IMR-90 (cell line): ENCODE data around the gene PLXND1. TPM values are rescaled to one million over a fixed set of nuclear protein-coding genes. Genes with fewer than 3 reads are reported as not detected.

Experiments
- ATAC-seq: fragments of 200-7000 bp; cut with Tn5 transposase; 2 replicates; pipeline ENCODE4 v1.9.1; 2020; ENCODE audit warnings: low read depth, mild to moderate bottlenecking, moderate library complexity
- BruUV-seq: library from RNA; stranded (reverse); fragments of 400-500 nt; replicated peaks from 2 replicates; lab custom pipeline; 2021; lab: Mats Ljungman, UMichigan
- CTCF ChIA-PET: fragments of 300-600 bp; formaldehyde crosslinking; extraction: SDS; loops from one replicate; lab custom pipeline; 2021; ENCODE audit warnings: antibody characterized with exemption; lab: Yijun Ruan, JAX
- POLR2A ChIA-PET: fragments of 300-600 bp; sonication (Branson Sonifier 250); formaldehyde crosslinking; loops from one replicate; lab custom pipeline; 2022; ENCODE audit warnings: antibody characterized with exemption; ENCODE audit not compliant: unreplicated experiment; lab: Charles Lee
- DNase-seq: peaks from one replicate; pipeline ENCODE4 v3.0.0; 2013
- H2AFZ ChIP-seq: replicated peaks from 2 replicates; pipeline ENCODE3; 2013; ENCODE audit warnings: low read length, mild to moderate bottlenecking; ENCODE audit not compliant: poor library complexity
- H2AK5ac ChIP-seq: 2 replicates; pipeline ENCODE4 v1.6.1; 2013; ENCODE audit warnings: low read depth, low read length, inconsistent platforms
- H2AK9ac ChIP-seq: replicated peaks from 2 replicates; pipeline ENCODE3; 2013; ENCODE audit warnings: mild to moderate bottlenecking, low read depth, low read length, moderate library complexity; ENCODE audit not compliant: poor library complexity
- H2BK120ac ChIP-seq: 2 replicates; pipeline ENCODE4 v1.6.1; 2013; ENCODE audit warnings: low read depth, low read length, inconsistent platforms
- H2BK15ac ChIP-seq: 3 replicates; pipeline ENCODE4 v1.6.1; 2013; ENCODE audit warnings: low read depth, low read length, inconsistent platforms
- H2BK20ac ChIP-seq: 2 replicates; pipeline ENCODE4 v1.6.1; 2013; ENCODE audit warnings: low read depth, mild to moderate bottlenecking, inconsistent platforms, low read length, moderate library complexity
- H2BK5ac ChIP-seq: 2 replicates; pipeline ENCODE4 v1.6.1; 2013; ENCODE audit warnings: mild to moderate bottlenecking, low read depth, low read length, inconsistent platforms; ENCODE audit not compliant: poor library complexity, severe bottlenecking
- H3K14ac ChIP-seq: replicated peaks from 2 replicates; pipeline ENCODE4 v1.6.1; 2013; ENCODE audit warnings: low read depth, low read length, inconsistent platforms
- H3K18ac ChIP-seq: 2 replicates; pipeline ENCODE4 v1.6.1; 2013; ENCODE audit warnings: low read depth, low read length, control low read depth
- H3K23ac ChIP-seq: 2 replicates; pipeline ENCODE4 v1.6.1; 2013; ENCODE audit warnings: low read depth, low read length, inconsistent platforms
- H3K27ac ChIP-seq: 2 replicates; pipeline ENCODE4 v1.5.1; 2013; ENCODE audit warnings: mild to moderate bottlenecking, control low read depth, low read length; ENCODE audit not compliant: insufficient read depth
- H3K27me3 ChIP-seq: 2 replicates; pipeline ENCODE4 v1.6.1; 2013; ENCODE audit warnings: low read length; ENCODE audit not compliant: control insufficient read depth, insufficient read depth
- H3K36me3 ChIP-seq: 2 replicates; pipeline ENCODE4 v1.6.1; 2013; ENCODE audit warnings: low read length, mixed read lengths; ENCODE audit not compliant: control insufficient read depth, insufficient read depth
- H3K4ac ChIP-seq: 2 replicates; pipeline ENCODE4 v1.6.1; 2013; ENCODE audit warnings: low read depth, low read length, inconsistent platforms
- H3K4me1 ChIP-seq: 2 replicates; pipeline ENCODE4 v1.6.1; 2013; ENCODE audit warnings: low read length, mixed read lengths; ENCODE audit not compliant: control insufficient read depth, insufficient read depth
- H3K4me2 ChIP-seq: 2 replicates; pipeline ENCODE4 v1.6.1; 2013; ENCODE audit warnings: low read depth, mild to moderate bottlenecking, control low read depth, low read length, moderate library complexity
- H3K4me3 ChIP-seq: 2 replicates; pipeline ENCODE4 v1.5.1; 2013; ENCODE audit warnings: low read depth, mild to moderate bottlenecking, control low read depth, low read length, moderate library complexity; ENCODE audit not compliant: insufficient read depth
- H3K56ac ChIP-seq: 2 replicates; pipeline ENCODE4 v1.6.1; 2013; ENCODE audit warnings: low read length, inconsistent platforms; ENCODE audit not compliant: insufficient read depth; ENCODE audit errors: extremely low read depth
- H3K79me1 ChIP-seq, 2 experiments: 2 replicates each; pipeline ENCODE4 v1.6.1; 2013; ENCODE audit warnings: low read length in 2 of 2, inconsistent platforms in 1 of 2, low read depth in 1 of 2
- H3K9ac ChIP-seq: 2 replicates; pipeline ENCODE4 v1.6.1; 2013; ENCODE audit warnings: low read depth, low read length, control low read depth
- H3K9me1 ChIP-seq: 2 replicates; pipeline ENCODE4 v1.6.1; 2013; ENCODE audit warnings: low read length, inconsistent platforms; ENCODE audit not compliant: insufficient read depth
- H3K9me3 ChIP-seq: 2 replicates; pipeline ENCODE4 v1.6.1; 2013; ENCODE audit warnings: low read length; ENCODE audit not compliant: control insufficient read depth, insufficient read depth
- H4K20me1 ChIP-seq: 2 replicates; pipeline ENCODE4 v1.6.1; 2013; ENCODE audit warnings: low read length, inconsistent platforms; ENCODE audit not compliant: insufficient read depth
- H4K5ac ChIP-seq: 2 replicates; pipeline ENCODE4 v1.6.1; 2013; ENCODE audit warnings: mild to moderate bottlenecking, low read depth, low read length, control low read depth
- H4K8ac ChIP-seq, 2 experiments: 2 replicates each; pipeline ENCODE4 v1.6.1; 2013; ENCODE audit warnings: low read depth in 2 of 2, low read length in 2 of 2, control low read depth in 1 of 2, inconsistent platforms in 1 of 2
- H4K91ac ChIP-seq: 2 replicates; pipeline ENCODE4 v1.6.1; 2013; ENCODE audit warnings: low read depth, low read length, inconsistent platforms; ENCODE audit not compliant: insufficient read depth
- SMC3 ChIP-seq: fragments of 150-350 bp; IDR thresholded peaks from 2 replicates; pipeline ENCODE4 v1.6.1; 2016; ENCODE audit warnings: low read depth, mild to moderate bottlenecking, antibody characterized with exemption, low read length, moderate library complexity
- WGBS, 2 experiments: methylation state at CpG; one replicate each; pipeline versions ENCODE4 v1.1.5 to v1.1.7; 2013; ENCODE audit warnings: missing lambda C conversion rate in 2 of 2; ENCODE audit not compliant: insufficient read length in 1 of 2; ENCODE audit errors: extremely low coverage in 2 of 2; 5-methylcytosine and 5-hydroxymethylcytosine counted together
- dilution Hi-C: fragments of 300-500 bp; cut with HindIII; formaldehyde crosslinking; loops from one replicate; pipeline ENCODE4 v1.14.3; 2018; ENCODE audit warnings: low sequenced_read_pairs; ENCODE audit not compliant: unreplicated experiment
- in situ Hi-C: fragments of 300-500 bp; cut with MboI; formaldehyde crosslinking; loops from 3 replicates; pipeline ENCODE4 v1.14.3; 2019; ENCODE audit warnings: low sequenced_read_pairs, inconsistent platforms, mixed read lengths
- intact Hi-C: fragments of 100-400 bp; cut with micrococcal nuclease; formaldehyde crosslinking; loops from 2 replicates; pipeline ENCODE4 v1.10.0; 2022
- polyA plus RNA-seq, 3 experiments: library from polyadenylated mRNA; depleted of rRNA; stranded (reverse); fragments of >200 nt; gene quantifications; 2 replicates each; pipeline ENCODE4 v1.2.3, GENCODE V29; 2012; ENCODE audit warnings: low replicate concordance in 1 of 3
- total RNA-seq: library from RNA; depleted of rRNA; stranded (reverse); fragments of >200 nt; gene quantifications from 2 replicates; pipeline ENCODE4 v1.2.3, GENCODE V29; 2012
- TF ChIP-seq, protein P1 (sequence below): fragments of 150-350 bp; IDR thresholded peaks from 2 replicates; pipeline ENCODE4 v1.6.1; 2016; ENCODE audit warnings: low read depth, mild to moderate bottlenecking, low read length, moderate library complexity, borderline replicate concordance

PLXND1 gene
- total and polyA plus RNA-seq, 2 of the 4 experiments (the other 2 are of a cell fraction): 19.2 to 67.1 TPM

DNA sequence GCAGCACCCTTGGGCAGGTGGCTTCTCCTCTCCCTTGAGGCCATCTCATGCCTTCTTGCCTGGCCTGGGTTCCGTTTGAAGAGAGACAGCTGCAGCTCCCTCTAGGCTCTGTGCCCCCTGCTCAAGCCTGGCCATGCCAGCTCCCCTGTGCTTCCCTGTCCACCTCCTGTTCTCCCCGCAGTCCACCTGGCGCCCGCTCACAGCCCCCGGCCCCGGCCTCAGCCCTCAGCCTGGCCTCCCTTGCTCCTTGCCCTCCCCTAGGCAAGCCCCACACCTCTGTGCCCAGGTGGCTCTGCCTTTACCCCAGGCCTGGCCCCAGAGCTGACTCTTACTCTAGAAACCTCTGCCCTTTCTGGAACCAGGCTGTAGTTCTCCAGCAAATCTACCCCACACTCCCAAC is 91.9 kb downstream of the PLXND1 start:
- no peaks in the 10 kb centered on the region for H4K20me1 ChIP-seq
- no peak overlapping the region for H3K14ac ChIP-seq
- no TSS peak for BruUV-seq
- no peaks in the 10 kb centered on the region for H3K79me1 ChIP-seq
- ChIA-PET POLR2A (no interaction called here), CTCF (no interaction called here)
- H3K27me3 ChIP-seq: no peaks in the 10 kb centered on the region
- H3K4ac ChIP-seq: no peak overlapping the region
- no peaks in the 10 kb centered on the region for H3K4me1 ChIP-seq
- no peaks in the 10 kb centered on the region for H3K9me3 ChIP-seq
- H3K4me3 ChIP-seq: no peak overlapping the region
- no peak overlapping the region for H4K8ac ChIP-seq
- 93% methylated on average over 3 of the region's 6 CpGs; no CpG with 5 or more reads in 1 of the 2 experiments for WGBS, 2 experiments
- no peak overlapping the region for H3K27ac ChIP-seq
- no peak overlapping the region for H2BK120ac ChIP-seq
- no peak overlapping the region for H4K5ac ChIP-seq
- no peak overlapping the region for H2AK9ac ChIP-seq
- no peak overlapping the region for H2AFZ ChIP-seq
- H3K9me1 ChIP-seq: peaks cover 6% of the 10 kb centered on the region; the same call in 1 of the 2 replicates
- dilution Hi-C loops: no loop called here
- ATAC-seq (no peak), DNase-seq (no peak)
- no peak overlapping the region for H2AK5ac ChIP-seq
- H3K56ac ChIP-seq: no peak overlapping the region
- no peak overlapping the region for H3K9ac ChIP-seq
- H3K36me3 ChIP-seq: peaks cover 22% of the 10 kb centered on the region; the same call in 1 of the 2 replicates
- no peak overlapping the region for H3K18ac ChIP-seq
- no peak overlapping the region for H2BK5ac ChIP-seq
- no peak overlapping the region for H3K23ac ChIP-seq
- no peak overlapping the region for H2BK15ac ChIP-seq
- in situ Hi-C loops: no loop called here
- no peak overlapping the region for H2BK20ac ChIP-seq
- no peak overlapping the region for H3K4me2 ChIP-seq
- no peak for TF ChIP-seq SMC3
- TF ChIP-seq, protein P1, sequence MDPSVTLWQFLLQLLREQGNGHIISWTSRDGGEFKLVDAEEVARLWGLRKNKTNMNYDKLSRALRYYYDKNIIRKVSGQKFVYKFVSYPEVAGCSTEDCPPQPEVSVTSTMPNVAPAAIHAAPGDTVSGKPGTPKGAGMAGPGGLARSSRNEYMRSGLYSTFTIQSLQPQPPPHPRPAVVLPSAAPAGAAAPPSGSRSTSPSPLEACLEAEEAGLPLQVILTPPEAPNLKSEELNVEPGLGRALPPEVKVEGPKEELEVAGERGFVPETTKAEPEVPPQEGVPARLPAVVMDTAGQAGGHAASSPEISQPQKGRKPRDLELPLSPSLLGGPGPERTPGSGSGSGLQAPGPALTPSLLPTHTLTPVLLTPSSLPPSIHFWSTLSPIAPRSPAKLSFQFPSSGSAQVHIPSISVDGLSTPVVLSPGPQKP: no peak
- intact Hi-C loops: no loop called here
- no peak overlapping the region for H4K91ac ChIP-seq
